IMR-90 (cell line): ENCODE results near the gene CARD14.

Experiments used
- CTCF ChIP-seq: conservative IDR thresholded peaks from 2 replicates; pipeline ENCODE4 v1.5.1; 2012; ENCODE audit warnings: mild to moderate bottlenecking, low read depth, low read length, improper control_type of control experiment
- ELK1 ChIP-seq: fragments of 150-350 bp; IDR thresholded peaks from 2 replicates; pipeline ENCODE4 v1.6.1; 2016; ENCODE audit warnings: low read depth, mild to moderate bottlenecking, low read length, moderate library complexity, borderline replicate concordance
- MAZ ChIP-seq: IDR thresholded peaks from 2 replicates; pipeline ENCODE4 v1.6.1; 2012; ENCODE audit warnings: low read depth, mild to moderate bottlenecking, low read length, improper control_type of control experiment, moderate library complexity, borderline replicate concordance
- POLR2A ChIP-seq: IDR thresholded peaks from 2 replicates; pipeline ENCODE4 v1.6.1; 2012; ENCODE audit warnings: mild to moderate bottlenecking, low read depth, low read length
- RAD21 ChIP-seq: IDR thresholded peaks from 2 replicates; pipeline ENCODE4 v1.6.1; 2012; ENCODE audit warnings: low read length, improper control_type of control experiment
- SMC3 ChIP-seq: fragments of 150-350 bp; IDR thresholded peaks from 2 replicates; pipeline ENCODE4 v1.6.1; 2016; ENCODE audit warnings: low read depth, mild to moderate bottlenecking, antibody characterized with exemption, low read length, moderate library complexity
- USF2 ChIP-seq: fragments of 150-350 bp; IDR thresholded peaks from 2 replicates; pipeline ENCODE4 v1.6.1; 2017; ENCODE audit warnings: mild to moderate bottlenecking, antibody characterized with exemption, low read length, low read depth

- TF ChIP-seq POLR2A (no peak), CTCF (no peak), SMC3 (no peak), ELK1 (no peak), USF2 (no peak), MAZ (no peak), RAD21 (no peak)
These were observed 67.1 kb downstream of the CARD14 start for GRCh38 chr17:80236911-80237310.
